Lung (tissue), 12 donors: ENCODE results near the gene DUS4L. TPM values are rescaled to one million over a fixed set of nuclear protein-coding genes. Genes with fewer than 3 reads are reported as not detected.

ENCODE experiments used
- ATAC-seq: fragments of 200-7000 bp; cut with Tn5 transposase; one replicate; pipeline ENCODE4 v1.9.1; 2020; ENCODE audit warnings: moderate number of reproducible peaks; ENCODE audit not compliant: insufficient read depth, low FRiP score
- DNase-seq, 3 donors: peaks; one replicate each; pipeline ENCODE4 v3.0.0-alpha.2; 2013 to 2017
- H3K27ac ChIP-seq, 2 donors: one replicate each; pipeline ENCODE4 v1.5.1; 2013; ENCODE audit warnings: mild to moderate bottlenecking in 2 of 2, moderate library complexity in 2 of 2, control low read depth in 1 of 2, inconsistent platforms in 1 of 2, low read depth in 1 of 2, low read length in 1 of 2
- H3K27me3 ChIP-seq, 3 donors: one replicate each; pipeline ENCODE4 v1.5.1; 2013; ENCODE audit warnings: low read length in 2 of 3; ENCODE audit not compliant: control insufficient read depth in 3 of 3, insufficient read depth in 3 of 3
- H3K36me3 ChIP-seq, 4 donors: one replicate each; pipeline ENCODE4 v1.5.1; 2013; ENCODE audit warnings: low read length in 4 of 4, mild to moderate bottlenecking in 1 of 4, moderate library complexity in 1 of 4; ENCODE audit not compliant: control insufficient read depth in 4 of 4, insufficient read depth in 4 of 4
- H3K4me1 ChIP-seq, 5 donors: one replicate each; pipeline ENCODE4 v1.5.1; 2013; ENCODE audit warnings: low read length in 5 of 5, mild to moderate bottlenecking in 2 of 5, moderate library complexity in 1 of 5; ENCODE audit not compliant: control insufficient read depth in 5 of 5, insufficient read depth in 5 of 5
- H3K4me3 ChIP-seq: one replicate; pipeline ENCODE4 v1.5.1; 2013; ENCODE audit warnings: mild to moderate bottlenecking, control low read depth, moderate library complexity
- H3K9ac ChIP-seq, 2 donors: one replicate each; pipeline ENCODE4 v1.5.1; 2013; ENCODE audit warnings: low read length in 2 of 2, control low read depth in 1 of 2; ENCODE audit not compliant: insufficient read depth in 1 of 2
- H3K9me3 ChIP-seq, 4 donors: one replicate each; pipeline ENCODE4 v1.5.1; 2013; ENCODE audit warnings: low read length in 3 of 4, mild to moderate bottlenecking in 1 of 4, moderate library complexity in 1 of 4; ENCODE audit not compliant: control insufficient read depth in 4 of 4, insufficient read depth in 3 of 4
- WGBS, 2 donors: extraction: QIAGEN DNeasy Blood & Tissue Kit; methylation state at CpG; one replicate each; pipeline ENCODE4 v1.1.7; 2013; 5-methylcytosine and 5-hydroxymethylcytosine counted together
- polyA plus RNA-seq, 2 donors: library from polyadenylated mRNA; stranded (reverse); fragments of 200-250 nt; gene quantifications; one replicate each; pipeline ENCODE4 v1.2.1, GENCODE V29; 2013
- total RNA-seq, 2 donors: library from RNA; depleted of rRNA in 1 of 2; stranded (reverse); fragments of >200 nt in 1 of 2; gene quantifications; one replicate each; pipeline ENCODE4 v1.2.1, GENCODE V29; 2014 to 2021
- TF ChIP-seq, protein P1 (sequence below): IDR thresholded peaks from 2 replicates; pipeline ENCODE4 v1.5.1; 2012; ENCODE audit warnings: mild to moderate bottlenecking; ENCODE audit errors: control extremely low read depth, extremely low read depth
- donor health status: control.
- donor health status: control.
- donor health status: Bipolar disorder and iron deficiency.
- donor health status: healthy.
- donor health status: DM: yes; HTN: yes; CAD: no.

Gene DUS4L
- total and polyA plus RNA-seq, 4 donors = 3.5 to 14.8 (median 5.0) TPM

DNA sequence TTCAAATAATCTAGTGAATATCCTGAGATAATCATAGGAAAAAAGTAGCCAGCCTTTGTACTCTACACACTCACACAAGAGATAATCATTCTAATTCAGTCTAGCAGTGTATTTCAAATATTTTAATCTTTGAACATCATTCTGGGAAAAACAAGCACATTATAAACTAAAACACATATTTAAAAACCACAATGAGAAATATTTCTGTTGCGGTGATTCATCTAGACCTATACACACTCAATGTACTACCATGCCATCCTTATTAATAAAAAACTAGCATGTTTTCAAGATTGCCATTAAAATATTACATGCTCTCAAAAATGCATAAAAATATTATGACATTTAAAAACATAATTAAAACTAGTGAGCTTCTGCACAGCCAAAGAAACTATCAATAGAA, 11.8 kb upstream of the DUS4L start:
- Histone ChIP-seq H3K9me3 (no peaks in the 10 kb centered on the region), H3K9ac (no peak overlapping the region), H3K4me3 (no peak overlapping the region), H3K36me3 (peaks cover 2 to 21% (median 12%) of the 10 kb centered on the region in 4 donors), H3K27ac (no peak overlapping the region), H3K27me3 (no peaks in the 10 kb centered on the region), H3K4me1 (peaks cover 0 to 7% (median 0%) of the 10 kb centered on the region in 5 donors)
- WGBS, 2 donors = 99 to 100% methylated on average over 1 of the region's 1 CpG
- TF ChIP-seq, protein P1, sequence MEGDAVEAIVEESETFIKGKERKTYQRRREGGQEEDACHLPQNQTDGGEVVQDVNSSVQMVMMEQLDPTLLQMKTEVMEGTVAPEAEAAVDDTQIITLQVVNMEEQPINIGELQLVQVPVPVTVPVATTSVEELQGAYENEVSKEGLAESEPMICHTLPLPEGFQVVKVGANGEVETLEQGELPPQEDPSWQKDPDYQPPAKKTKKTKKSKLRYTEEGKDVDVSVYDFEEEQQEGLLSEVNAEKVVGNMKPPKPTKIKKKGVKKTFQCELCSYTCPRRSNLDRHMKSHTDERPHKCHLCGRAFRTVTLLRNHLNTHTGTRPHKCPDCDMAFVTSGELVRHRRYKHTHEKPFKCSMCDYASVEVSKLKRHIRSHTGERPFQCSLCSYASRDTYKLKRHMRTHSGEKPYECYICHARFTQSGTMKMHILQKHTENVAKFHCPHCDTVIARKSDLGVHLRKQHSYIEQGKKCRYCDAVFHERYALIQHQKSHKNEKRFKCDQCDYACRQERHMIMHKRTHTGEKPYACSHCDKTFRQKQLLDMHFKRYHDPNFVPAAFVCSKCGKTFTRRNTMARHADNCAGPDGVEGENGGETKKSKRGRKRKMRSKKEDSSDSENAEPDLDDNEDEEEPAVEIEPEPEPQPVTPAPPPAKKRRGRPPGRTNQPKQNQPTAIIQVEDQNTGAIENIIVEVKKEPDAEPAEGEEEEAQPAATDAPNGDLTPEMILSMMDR = no peak
- DNase-seq (no peak), ATAC-seq (no peak)

DNA sequence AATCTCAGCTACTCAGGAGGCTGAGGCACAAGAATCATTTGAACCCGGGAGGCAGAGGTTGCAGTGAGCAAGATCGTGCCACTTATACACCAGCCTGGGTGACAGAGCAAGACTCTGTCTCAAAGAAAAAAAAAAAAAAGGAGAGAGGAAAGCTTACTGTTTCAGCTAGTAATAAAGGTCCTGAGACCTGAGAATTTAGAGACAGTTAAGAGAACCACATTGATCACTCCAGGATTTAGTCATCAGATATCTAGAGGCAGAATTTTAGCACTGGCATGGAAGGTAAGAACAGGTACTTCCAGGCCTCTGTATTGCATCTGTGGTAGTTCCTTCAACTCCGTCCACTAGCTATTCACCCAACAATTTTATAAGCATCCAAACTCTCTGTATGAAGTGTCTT, 7.9 kb upstream of the DUS4L start:
- TF ChIP-seq, protein P1 = no peak

GRCh38 chr7:107559864-107560263, 3.9 kb upstream of the DUS4L start:
- 69 to 87% methylated on average over 2 of the region's 2 CpGs for WGBS, 2 donors
- H3K27ac ChIP-seq = peak overlapping the region in 1 of 2 donors; percentile 42

More for the DNA sequence above, 7.9 kb upstream of the DUS4L start:
- WGBS, 2 donors = 95 to 97% methylated on average over 3 of the region's 3 CpGs
- Histone ChIP-seq H3K4me1 (peaks cover 0 to 16% (median 0%) of the 10 kb centered on the region in 5 donors), H3K36me3 (peaks cover 2 to 19% (median 11%) of the 10 kb centered on the region in 4 donors), H3K9ac (no peak overlapping the region), H3K4me3 (no peak overlapping the region), H3K27me3 (no peaks in the 10 kb centered on the region), H3K9me3 (no peaks in the 10 kb centered on the region), H3K27ac (no peak overlapping the region)
- DNase-seq (no peak), ATAC-seq (no peak)

More at GRCh38 chr7:107559864-107560263, 3.9 kb upstream of the DUS4L start:
- peaks cover 2 to 7% (median 2%) of the 10 kb centered on the region in 4 donors for H3K36me3 ChIP-seq
- no peaks in the 10 kb centered on the region for H3K27me3 ChIP-seq
- TF ChIP-seq, protein P1 = no peak
- H3K4me3 ChIP-seq = no peak overlapping the region
- H3K4me1 ChIP-seq = peaks cover 0 to 28% (median 0%) of the 10 kb centered on the region in 5 donors
- DNase-seq (no peak), ATAC-seq (no peak)
- H3K9me3 ChIP-seq = no peaks in the 10 kb centered on the region
- no peak overlapping the region for H3K9ac ChIP-seq
